ENCODE data around the gene PARP8.

DNA sequence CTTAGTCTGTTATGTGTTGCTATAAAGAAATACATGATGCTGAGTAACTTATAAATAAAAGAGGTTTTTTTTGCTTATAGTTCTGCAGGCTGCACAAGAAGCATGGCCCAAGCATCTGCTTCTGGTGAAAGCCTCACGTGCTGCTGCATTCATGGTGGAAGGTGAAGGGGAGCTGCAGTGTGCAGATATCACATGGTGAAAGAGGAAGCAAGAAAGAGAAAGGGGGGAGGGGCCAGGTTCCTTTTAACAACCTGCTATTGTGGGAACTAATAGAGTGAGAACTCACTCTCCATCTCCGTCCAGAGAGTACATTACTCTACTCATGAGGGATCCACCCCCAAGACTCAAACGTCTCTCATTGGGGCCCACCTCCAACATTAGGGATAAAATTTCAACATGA, 12.5 kb upstream of the PARP8 start:
- TF ChIP-seq, protein P1, sequence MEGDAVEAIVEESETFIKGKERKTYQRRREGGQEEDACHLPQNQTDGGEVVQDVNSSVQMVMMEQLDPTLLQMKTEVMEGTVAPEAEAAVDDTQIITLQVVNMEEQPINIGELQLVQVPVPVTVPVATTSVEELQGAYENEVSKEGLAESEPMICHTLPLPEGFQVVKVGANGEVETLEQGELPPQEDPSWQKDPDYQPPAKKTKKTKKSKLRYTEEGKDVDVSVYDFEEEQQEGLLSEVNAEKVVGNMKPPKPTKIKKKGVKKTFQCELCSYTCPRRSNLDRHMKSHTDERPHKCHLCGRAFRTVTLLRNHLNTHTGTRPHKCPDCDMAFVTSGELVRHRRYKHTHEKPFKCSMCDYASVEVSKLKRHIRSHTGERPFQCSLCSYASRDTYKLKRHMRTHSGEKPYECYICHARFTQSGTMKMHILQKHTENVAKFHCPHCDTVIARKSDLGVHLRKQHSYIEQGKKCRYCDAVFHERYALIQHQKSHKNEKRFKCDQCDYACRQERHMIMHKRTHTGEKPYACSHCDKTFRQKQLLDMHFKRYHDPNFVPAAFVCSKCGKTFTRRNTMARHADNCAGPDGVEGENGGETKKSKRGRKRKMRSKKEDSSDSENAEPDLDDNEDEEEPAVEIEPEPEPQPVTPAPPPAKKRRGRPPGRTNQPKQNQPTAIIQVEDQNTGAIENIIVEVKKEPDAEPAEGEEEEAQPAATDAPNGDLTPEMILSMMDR (IDR thresholded peaks at IDR 0.05), result no peak
- no peak for TF ChIP-seq POLR2A (IDR thresholded peaks at IDR 0.05)

Measured in upper lobe of left lung (tissue), 4 donors.